PC-9 (cell line): Measurements from ENCODE around the gene SLCO2B1.

Experiments used
- CTCF ChIP-seq: fragments of 200-600 bp; sonication (generic); conservative IDR thresholded peaks from 2 replicates; pipeline ENCODE4 v1.6.1; 2017; ENCODE audit warnings: mixed run types, antibody characterized with exemption, mild to moderate bottlenecking, moderate library complexity
- EZH2 ChIP-seq: fragments of 200-600 bp; sonication (generic); IDR thresholded peaks from 2 replicates; pipeline ENCODE4 v1.8.0; 2017; ENCODE audit warnings: antibody characterized with exemption, low read depth

DNA sequence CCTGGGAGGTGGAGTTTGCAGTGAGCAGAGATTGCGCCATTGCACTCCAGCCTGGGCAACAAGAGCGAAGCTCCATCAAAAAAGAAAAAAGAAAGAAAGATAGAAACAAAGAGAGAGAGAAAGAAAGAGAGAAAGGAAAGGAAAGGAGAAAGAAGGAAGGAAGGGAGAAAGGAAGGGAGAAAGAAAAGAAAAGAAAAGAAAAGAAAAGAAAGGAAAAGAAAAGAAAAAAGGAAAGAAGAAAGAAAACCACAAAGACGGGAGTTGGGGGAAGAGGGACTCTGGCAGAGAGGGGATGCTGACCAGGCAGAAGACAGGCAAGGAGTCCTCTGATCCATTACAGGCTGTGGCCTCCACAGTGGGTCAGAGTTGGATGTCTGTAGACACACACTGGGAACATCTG, 18.8 kb upstream of the SLCO2B1 start:
- TF ChIP-seq CTCF (no peak), EZH2 (no peak)
